UCSD-AML1 (cell line): ENCODE measurements around the gene NECTIN2.
"Not testable (repeated sequence)": the region's sequence is repeated elsewhere in the genome, so short reads cannot be mapped to it uniquely, and the experiment has no call there.

Experiments
- DNase-seq: peaks from one replicate; lab custom pipeline; 2025; ENCODE audit not compliant: unreplicated experiment; lab: John Stamatoyannopoulos, UW

The NECTIN2 gene

DNA sequence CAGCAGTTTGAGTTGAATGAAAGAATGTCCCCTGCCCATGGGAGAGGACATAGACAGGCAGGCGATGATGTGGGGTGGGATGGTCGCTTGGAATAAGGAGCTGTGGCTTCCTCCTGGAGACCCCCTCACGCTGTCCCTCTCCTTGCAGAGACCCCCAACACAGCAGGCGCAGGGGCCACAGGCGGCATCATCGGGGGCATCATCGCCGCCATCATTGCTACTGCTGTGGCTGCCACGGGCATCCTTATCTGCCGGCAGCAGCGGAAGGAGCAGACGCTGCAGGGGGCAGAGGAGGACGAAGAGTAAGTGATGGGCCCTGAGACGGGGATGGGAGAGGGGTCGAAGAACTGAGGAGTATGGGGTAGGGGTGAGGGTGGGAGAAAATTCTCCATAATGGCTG, 36.0 kb downstream of the NECTIN2 start:
- DNase-seq: no peak

DNA sequence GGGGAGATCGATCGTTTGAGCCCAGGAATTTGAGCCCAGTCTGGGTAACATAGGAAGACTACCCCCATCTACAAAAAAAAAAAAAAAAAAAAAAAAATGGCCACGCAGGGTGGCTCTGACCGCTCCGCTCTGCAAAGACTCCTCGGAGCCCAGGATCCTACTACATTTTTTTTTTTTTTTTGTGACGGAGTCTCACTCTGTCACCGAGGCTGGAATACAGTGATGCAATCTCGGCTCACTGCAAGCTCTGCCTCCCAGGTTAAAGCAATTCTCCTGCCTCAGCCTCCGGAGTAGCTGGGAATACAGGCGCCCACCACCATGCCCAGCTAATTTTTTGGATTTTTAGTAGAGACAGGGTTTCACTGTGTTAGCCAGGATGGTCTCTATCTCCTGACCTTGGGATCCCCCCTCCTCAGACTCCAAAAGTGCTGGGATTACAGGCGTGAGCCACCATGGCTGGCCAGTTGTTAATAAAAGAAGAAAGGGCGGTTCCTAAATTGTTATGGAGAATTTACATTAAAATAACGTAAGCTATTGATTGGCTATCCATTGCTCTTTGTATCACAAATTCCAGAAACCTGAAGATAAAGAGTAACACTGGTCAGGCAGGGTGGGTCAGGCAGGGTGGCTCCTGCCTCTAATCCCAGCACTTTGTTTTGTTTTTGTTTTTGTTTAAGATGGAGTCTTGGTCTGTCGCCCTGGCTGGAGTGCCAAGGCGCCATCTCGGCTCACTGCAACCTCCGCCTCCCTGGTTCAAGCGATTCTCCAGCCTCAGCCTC, 36.7 kb downstream of the NECTIN2 start:
- not testable (repeated sequence) for DNase-seq

DNA sequence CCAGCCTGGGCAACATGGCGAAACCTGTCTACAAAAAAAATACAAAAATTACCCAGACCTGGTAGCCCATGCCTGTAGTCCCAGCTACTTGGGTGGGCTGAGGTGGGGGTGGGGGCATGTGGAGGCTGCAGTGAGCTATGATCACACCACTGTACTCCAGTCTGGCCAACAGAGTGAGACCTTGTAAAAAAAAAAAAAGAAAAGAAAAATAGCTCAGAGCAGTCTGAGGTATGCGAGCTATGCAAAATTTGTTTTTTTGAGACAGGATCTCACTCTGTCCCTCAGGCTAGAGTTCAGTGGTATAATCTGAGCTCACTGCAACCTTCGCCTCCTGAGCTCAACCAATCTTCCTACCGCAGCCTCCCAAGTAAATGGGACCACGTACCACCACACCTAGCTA, 37.8 kb downstream of the NECTIN2 start:
- DNase-seq: no peak

GRCh38 chr19:44884566-44884965, 38.5 kb downstream of the NECTIN2 start:
- no peak for DNase-seq

DNA sequence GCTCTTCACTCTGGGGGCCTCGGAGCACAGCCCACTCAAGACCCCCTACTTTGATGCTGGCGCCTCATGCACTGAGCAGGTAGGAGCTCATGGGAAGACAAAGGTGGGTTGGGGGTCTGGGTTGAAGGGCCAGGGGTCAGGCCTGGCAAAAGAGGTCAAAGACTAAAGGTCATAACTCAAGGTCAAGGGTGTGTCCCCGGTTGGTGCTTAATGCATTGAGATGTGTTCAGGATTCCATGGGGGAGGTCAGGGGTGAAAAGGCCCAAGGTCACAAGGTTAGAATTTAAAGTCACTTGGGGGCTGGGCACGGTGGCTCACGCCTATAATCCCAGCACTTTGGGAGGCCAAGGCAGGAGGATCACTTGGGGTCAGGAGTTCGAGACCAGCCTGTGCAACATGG, 40.0 kb downstream of the NECTIN2 start:
- no peak for DNase-seq

DNA sequence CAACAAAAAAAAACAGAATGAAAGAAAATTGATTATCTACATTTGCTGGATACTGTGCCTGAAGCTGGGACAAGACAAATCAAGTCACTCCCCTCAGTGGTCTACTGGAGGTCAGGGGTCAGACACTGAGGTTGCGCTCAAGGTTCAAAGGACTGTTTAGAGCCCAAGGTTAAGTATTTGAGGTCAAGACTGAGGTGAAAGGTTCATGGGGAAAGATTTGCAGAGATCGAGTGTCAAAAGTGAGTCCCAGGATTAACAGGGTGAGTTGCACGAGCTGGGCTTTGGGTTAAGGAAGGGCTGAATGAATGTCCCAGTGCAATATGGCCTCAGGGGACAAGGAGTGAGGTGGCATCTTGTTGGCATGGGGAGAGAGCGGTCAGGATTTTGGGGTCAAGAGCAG, 41.6 kb downstream of the NECTIN2 start:
- no peak for DNase-seq

- not testable (repeated sequence) for DNase-seq
Observed at GRCh38 chr19:44888335-44888734, 42.2 kb downstream of the NECTIN2 start.

DNA sequence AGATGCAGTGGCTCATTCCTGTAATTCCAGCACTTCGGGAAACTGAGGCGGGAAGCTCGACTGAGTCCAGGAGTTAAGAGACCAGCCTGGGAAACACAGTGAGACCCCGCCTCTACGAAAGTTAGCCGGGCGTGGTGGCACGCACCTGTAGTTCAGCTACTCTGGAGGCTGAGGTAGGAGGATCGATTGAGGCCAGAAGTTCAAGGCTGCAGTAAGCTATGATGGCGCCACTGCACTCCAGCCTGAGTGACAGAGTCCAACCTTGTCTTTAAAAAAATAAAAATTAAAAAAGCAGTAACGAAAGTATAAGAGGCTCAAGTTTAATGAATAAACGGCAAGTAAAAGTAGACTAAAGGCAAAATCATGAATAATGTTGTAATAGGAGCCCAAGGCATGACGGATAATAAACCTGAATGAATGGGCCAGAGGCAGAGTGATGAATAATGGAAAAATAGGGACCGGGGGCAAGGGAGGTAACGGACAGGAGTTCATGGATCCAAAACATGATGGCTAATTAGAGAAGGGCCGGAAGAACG, 43.8 kb downstream of the NECTIN2 start:
- DNase-seq: no peak

DNA sequence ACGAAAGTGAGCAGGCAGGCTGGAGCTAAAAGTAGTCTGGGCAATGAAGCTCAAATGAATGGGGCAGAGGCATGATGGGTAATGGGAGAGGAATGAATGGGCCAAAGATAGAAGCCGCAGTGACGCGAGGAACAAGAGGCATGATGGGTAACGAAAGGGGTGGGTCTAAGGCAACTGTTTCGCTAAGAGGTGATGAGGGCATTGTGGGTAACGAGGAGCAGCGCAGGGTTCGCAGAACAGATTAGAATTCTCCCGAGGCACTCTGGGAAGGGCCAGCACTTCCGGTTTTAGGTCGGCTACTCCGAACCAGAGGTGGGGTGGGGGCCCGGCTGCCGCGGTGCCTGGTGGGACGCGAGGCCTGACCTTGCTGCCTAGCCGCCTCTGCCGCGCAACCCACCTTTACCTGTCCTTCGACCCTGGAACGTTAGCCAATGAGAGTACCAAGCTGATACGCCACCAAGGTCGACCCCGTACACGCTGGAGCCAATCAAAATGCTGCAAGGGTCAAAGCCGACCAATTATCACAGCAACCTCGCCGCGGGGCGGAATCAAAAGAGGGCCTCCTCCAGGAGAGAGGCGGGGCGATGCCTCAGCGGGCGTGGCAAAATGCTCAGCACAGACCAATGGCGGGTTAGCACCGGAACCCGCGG, 44.4 kb downstream of the NECTIN2 start:
- DNase-seq: peak; percentile 100

GRCh38 chr19:44891016-44891882, 45.2 kb downstream of the NECTIN2 start, which contains the start of gene TOMM40:
Gene TOMM40 (plus strand): TSS chr19:44891254. CDS start chr19:44891416, 162 bp downstream.
- DNase-seq: peak; percentile 37

GRCh38 chr19:44892932-44893331, 46.8 kb downstream of the NECTIN2 start:
- DNase-seq: no peak

- no peak for DNase-seq
Observed at GRCh38 chr19:44893332-44894051, 47.4 kb downstream of the NECTIN2 start.

DNA sequence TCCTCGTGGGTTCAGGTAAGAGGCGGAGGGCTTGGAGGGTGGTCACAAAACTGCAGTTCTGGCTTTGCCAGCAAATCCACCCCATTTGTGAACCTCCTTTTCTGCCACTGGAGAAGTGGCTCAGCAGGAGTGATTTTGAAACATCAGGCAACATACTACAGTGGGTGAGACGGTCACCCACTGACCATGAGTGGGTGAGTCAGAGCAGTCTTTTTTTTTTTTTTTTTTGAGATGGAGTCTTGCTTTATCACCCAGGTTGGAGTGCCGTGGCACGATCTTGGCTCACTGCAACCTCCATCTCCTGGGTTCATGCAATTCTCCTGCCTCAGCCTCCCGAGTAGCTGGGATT, 47.9 kb downstream of the NECTIN2 start:
- no peak for DNase-seq

DNA sequence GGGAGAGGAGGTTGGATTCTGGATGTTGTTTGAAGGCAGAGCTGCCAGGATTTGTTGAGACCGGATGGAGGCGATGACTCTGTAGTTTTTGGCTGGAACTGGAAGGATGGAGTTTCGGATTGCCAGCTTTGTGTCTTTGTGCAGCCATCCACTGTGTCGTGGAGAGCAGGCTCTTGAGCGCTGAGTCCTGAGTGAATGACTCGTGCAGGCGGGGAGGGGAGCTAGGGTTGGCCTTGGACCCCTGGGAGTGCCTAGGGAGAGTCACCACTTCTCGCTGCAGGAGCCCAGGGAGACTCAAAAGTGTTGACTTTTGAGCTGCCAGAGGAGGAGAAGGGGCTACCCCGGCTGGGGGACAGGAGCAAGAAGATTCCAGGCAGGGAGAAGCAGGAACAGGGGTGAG, 48.8 kb downstream of the NECTIN2 start:
- no peak for DNase-seq

GRCh38 chr19:44897835-44898234, 51.7 kb downstream of the NECTIN2 start:
- DNase-seq: no peak

DNA sequence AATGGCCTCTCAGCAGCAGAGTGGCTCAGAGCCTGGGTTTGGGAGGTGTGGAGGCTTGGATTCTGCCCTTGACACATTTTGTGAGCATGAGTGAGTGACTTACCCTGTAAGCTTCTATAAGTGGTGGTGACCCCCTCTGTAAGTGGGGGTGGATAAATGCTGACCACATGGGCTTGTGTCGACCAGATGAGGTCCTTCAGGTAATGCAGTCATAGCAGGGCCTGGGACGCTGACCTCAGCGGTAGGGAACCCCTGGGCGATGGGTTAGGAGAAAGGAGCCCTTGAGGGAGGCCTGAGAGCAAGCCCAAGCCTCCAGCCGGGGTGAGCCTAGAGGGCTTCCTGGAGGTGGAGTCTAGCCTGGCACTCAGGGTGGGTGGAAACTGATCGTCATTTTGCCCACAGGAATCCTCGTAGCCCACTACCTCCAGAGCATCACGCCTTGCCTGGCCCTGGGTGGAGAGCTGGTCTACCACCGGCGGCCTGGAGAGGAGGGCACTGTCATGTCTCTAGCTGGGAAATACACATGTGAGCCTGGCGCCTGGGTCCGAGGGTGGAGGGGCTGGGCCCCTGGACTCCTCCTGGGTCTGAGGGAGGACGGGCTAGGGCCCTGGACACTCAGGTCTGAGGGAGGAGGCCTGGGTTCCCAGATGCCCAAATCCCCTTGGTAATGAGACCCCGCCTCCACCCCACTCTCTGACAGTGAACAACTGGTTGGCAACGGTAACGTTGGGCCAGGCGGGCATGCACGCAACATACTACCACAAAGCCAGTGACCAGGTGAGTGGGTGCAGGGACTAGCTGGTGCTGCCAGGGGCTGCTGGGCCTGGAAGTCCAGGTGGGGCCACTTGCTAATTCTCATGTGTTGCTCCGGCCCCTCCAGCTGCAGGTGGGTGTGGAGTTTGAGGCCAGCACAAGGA, 54.5 kb downstream of the NECTIN2 start:
- no peak for DNase-seq

- no peak for DNase-seq
Observed at GRCh38 chr19:44903216-44903601, 57.1 kb downstream of the NECTIN2 start.

- peak; percentile 70 for DNase-seq
Observed at GRCh38 chr19:44903602-44904425, 57.7 kb downstream of the NECTIN2 start.

DNA sequence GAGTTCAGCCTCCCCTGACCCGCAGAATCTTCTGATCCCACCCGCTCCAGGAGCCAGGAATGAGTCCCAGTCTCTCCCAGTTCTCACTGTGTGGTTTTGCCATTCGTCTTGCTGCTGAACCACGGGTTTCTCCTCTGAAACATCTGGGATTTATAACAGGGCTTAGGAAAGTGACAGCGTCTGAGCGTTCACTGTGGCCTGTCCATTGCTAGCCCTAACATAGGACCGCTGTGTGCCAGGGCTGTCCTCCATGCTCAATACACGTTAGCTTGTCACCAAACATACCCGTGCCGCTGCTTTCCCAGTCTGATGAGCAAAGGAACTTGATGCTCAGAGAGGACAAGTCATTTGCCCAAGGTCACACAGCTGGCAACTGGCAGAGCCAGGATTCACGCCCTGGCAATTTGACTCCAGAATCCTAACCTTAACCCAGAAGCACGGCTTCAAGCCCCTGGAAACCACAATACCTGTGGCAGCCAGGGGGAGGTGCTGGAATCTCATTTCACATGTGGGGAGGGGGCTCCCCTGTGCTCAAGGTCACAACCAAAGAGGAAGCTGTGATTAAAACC, 58.4 kb downstream of the NECTIN2 start:
- no peak for DNase-seq
